GM19452 (cell line): Measurements from ENCODE around the gene TEKT4.
"Not testable (repeated sequence)": the region's sequence is repeated elsewhere in the genome, so short reads cannot be mapped to it uniquely, and the experiment has no call there.

Experiments
- ATAC-seq: cut with Tn5 transposase; IDR thresholded peaks from one replicate; pipeline ENCODE4 v1.9.1; 2021; ENCODE audit not compliant: unreplicated experiment

TEKT4 gene

DNA sequence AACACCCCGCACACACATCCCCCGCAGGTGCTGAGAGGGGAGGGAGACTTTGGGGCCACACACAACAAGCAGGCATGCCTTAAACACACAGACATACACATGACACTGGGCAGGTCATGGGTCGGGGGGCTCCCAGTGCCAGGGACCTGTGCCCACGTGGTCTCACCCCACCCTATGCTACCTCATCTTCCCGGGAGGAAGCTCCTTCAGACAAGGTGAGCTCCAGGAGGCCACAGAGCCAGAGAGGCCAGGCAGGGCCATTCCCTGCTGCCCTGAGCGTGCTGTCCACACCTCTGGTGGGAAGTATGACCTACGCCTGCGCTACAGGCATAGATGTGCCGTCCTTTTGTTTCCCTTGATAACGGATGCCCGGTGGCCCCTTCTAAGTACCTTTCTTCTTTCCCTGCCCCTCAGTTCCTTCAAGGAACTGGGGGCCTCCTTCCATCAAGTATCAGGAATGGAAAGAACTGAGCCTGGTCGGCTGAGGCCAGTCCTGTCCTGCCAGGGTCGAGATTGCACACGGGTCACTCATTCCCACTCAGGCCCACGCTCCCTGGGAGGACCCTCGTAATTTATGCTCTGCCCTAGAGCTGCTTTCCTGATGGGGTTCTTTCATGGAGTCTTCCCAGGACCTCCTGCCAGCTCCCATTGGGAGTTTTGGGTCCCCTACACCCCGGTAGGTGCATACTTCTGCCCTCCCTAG lies 4.7 kb downstream of the TEKT4 start:
- ATAC-seq: no peak

DNA sequence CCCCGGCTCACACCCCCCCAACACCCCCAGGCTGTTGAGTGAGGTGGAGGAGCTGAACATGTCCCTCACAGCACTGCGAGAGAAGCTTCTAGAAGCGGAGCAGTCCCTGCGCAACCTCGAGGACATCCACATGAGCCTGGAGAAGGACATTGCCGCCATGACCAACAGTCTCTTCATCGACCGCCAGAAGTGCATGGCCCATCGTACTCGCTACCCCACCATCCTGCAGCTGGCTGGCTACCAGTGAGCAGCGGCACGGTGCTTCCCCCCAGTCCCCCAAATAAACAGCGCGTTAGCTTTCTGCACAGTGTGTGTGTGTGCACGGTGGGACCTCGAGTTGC lies 5.3 kb downstream of the TEKT4 start:
- ATAC-seq: no peak

DNA sequence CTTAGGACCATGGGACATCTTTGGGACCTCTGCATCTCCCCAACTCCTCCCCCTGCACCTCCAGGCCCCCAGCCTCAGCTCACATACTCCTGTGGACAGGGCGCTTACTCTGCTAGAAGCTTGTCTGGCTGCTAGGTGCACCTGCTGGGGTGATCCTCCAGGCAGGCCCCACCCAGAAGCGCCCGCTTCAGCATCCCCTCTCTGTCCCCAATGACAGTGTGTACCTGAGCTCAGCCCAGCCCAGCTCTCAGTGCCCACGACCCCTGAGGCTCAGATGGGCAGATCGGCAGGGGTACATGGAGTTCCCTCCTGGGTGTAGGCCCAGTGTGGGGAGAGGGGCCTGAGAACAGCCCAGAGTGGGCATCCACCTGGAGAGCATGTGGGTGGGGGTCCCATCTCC lies 5.9 kb downstream of the TEKT4 start:
- no peak for ATAC-seq

DNA sequence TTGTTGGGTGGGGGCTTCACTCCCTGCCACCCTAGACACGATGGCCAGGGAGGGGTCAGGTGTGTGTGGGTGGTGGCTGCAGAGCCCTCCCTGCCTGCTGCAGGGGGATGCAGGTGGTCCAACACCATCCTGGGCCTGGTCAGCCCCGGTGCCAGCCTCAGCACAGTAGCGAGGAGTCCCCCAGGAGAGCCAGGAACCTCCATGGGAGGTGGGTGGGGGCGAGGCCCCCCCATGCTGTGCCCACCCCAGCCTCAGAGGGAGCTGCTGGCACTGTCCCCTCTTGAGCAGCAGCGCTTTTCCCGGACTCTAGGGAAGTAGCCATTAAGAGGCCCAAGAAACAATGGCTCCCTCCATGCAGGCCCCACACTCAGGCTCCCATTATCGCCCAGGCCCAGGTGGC lies 7.3 kb downstream of the TEKT4 start:
- ATAC-seq: not testable (repeated sequence)

DNA sequence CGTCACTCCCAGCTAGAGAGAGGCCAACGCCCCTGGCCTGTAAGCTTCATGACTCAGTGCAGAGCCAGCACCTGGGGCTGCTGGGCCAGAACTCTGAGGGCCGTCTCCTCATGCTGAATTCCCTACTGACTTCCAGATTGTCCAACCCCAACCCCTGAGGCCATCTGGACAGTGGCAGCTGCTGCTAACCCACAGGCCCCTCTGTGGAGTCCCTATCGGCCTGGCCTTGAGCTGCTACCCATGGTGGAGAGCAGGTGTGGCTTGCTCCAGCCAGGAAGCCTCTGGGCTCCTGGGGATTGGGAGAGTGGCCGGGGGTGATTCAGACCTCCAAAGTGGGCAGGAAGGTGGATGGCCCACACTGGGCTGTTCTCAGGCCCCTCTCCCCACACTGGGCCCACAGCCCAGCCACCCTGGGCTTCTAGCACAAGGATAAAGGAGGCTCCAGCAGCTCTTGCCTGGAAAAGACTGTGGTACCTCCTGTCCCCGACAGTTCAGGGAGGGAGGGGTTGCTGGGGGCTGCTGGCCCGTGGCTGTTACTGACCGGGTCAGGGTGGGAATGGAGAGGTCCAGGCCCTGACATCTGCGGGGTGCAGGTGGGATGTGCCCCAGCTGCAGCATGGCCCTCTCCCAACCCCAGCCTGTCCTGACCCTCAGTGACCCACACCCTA lies 8.2 kb downstream of the TEKT4 start:
- ATAC-seq: no peak

DNA sequence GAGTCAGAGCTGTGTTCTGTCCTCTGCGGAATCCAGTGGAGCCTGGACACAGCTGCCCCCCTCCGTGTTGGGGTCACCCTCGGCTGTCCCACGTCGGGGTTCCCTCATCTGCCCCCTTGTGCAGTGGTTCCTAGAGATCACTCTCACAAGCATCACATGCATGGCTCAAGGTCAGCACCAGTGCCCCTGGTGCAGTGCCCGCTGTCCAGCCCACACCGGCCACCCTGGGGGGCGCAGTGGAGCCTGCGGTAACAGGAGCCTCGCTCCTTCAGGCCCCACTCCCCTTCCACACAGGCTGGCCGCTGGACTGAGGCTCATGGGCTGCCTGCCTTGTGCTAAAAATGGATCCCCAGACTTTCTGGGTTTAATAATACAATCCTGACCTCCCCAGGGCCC lies 8.8 kb downstream of the TEKT4 start:
- ATAC-seq: no peak

DNA sequence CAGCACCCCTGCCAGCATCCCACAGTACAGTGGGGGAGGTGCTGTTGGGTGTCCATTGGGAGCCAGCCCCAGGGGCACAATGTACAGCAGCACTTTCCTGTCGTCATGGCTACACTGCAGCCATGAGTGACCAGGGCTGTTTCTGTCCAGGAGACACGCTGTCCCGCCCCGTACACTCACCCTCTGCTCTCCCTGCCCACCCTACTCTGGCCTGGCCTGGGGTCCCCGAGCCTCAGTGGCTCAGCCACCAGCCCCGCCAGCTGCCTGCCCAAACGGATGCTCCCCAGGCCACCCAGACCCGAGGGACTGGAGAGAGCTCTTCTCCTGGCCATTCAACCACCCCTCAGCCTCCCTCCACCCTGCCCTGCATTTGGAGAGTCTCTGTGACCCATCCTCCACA lies 9.3 kb downstream of the TEKT4 start:
- ATAC-seq: no peak

DNA sequence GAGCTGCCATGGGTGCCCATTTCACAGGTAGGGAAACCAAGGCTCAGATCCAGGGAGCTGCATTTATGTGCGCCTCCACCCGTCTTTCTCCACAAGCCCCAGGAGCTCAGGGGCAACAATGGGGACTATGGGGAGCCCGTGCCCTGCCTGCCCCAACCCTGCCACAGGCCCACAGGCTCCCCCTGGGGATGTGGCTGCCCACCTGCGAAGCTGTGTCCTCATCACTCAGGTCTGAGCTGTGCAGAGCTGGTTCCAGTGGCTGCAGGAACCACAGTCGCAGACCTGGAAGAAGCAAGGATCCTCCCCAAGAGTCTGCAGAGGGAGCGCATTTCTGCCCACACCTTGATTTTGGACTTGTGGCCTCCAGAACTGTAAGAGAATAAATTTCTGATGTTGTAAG lies 9.8 kb downstream of the TEKT4 start:
- ATAC-seq: no peak

DNA sequence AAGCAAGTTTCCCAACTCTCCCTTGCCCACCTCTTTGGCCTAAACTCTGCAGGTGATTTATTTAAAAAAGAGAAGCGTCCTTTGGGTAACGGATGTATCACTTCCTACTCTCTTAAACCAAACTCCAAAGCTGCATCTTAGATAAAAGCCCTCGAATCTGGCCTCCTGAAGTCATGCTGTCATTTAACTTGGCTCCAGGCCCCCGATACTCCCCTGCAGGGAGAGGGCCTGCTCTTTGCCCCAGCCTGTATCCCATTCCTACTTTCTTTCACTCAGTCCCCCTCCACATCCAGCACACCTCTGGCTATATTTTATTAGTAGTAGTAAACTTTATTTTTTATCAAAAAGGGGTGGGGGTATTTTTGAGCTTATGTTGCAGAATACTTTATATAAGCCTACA lies 19.0 kb downstream of the TEKT4 start:
- ATAC-seq: no peak

DNA sequence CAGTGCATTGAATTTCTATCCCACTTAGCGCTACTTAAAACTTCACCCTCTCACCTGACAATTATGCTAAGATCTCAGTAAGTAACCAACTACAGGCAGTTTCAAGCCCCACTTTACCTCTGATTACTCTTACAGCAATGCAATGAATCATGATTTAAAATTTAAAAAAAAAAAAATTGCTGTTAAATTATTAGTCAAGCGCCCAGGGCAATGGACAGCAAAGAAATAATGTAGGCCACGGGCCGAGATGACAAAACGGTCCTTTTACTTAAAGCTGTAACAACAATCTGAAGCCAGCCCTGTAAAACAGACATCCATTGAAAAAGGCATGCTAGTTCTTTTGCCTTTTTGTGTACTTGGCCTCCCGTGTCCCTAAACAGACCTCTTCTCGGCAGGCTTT lies 24.0 kb downstream of the TEKT4 start:
- ATAC-seq: not testable (repeated sequence)

DNA sequence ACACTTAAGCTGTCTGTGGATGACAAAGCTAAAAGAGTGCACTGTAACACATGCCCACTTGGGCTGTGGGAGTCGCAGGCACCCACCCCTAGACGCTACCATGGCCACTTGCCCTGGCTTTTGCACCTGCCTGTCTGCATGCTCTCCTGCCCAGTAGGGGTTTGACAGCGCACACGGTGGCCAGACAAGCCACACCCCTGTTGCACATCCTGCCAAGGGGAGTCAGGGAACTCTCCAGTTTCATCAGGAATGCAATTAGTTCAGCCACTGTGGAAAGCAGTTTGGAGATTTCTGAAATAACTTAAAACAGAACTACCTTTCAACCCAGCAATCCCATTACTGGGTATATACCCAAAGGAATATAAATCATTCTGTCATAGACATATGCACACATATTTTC lies 35.7 kb downstream of the TEKT4 start:
- not testable (repeated sequence) for ATAC-seq

DNA sequence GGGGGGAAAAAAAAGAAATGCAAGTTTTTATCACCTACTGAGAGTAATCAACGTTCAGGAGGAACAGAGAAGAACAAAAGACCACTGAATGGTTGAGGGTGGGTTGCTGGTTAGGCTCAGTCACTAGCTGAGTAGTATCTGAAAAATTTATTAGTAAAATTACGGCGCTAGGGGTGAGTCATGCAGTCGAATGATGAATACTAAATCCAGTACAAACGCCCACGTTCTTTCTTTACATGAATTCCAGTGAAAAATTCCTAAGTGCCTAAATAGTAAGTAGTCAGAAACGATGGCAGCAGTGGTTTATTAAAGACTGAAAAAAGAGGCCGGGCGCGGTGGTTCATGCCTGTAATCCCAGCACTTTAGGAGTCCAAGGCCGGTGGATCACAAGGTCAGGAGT lies 52.0 kb downstream of the TEKT4 start:
- ATAC-seq: no peak

DNA sequence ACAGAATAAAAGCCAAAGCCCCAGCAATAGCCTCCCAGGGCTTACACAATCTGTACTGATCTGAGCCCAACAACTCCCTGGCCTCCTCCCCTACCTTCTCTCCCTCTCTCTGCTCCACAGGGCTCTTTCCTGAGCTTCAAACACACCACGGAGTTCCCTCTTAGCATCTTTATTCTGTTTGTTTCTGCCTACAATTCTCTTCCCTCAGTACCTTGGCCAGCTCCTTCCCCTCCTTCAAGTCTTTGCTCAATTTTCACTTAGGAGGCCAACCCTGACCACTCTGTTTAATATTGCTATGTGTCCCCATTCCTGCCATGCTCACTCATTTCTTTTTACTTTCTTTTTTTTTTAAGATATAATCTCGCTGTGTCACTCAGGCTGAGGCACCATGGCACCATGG lies 53.8 kb downstream of the TEKT4 start:
- ATAC-seq: not testable (repeated sequence)
